PC-3 (cell line): Measurements from ENCODE around the gene PHF2. TPM values are rescaled to one million over a fixed set of nuclear protein-coding genes. Genes with fewer than 3 reads are reported as not detected.

Experiments
- ATAC-seq: fragments of 200-7000 bp; cut with Tn5 transposase; 2 replicates; pipeline ENCODE4 v1.9.1; 2020; ENCODE audit warnings: mild to moderate bottlenecking, moderate library complexity
- BruUV-seq: library from RNA; stranded (reverse); fragments of 400-500 nt; replicated peaks from 2 replicates; lab custom pipeline; 2021; lab: Mats Ljungman, UMichigan
- CTCF ChIA-PET: fragments of 300-600 bp; sonication (Branson Sonifier 250); formaldehyde crosslinking; loops from one replicate; lab custom pipeline; 2022; ENCODE audit warnings: antibody characterized with exemption; lab: Charles Lee
- POLR2A ChIA-PET: fragments of 300-600 bp; sonication (Branson Sonifier 250); formaldehyde crosslinking; loops from one replicate; lab custom pipeline; 2022; ENCODE audit warnings: antibody characterized with exemption; ENCODE audit not compliant: unreplicated experiment; lab: Charles Lee
- DNase-seq: peaks from one replicate; pipeline ENCODE4 v3.0.0-alpha.2; 2015
- H2AFZ ChIP-seq: fragments of 300-600 bp; sonication (generic); 2 replicates; pipeline ENCODE4 v1.6.0; 2016; ENCODE audit warnings: antibody characterized with exemption, low read length
- H3F3A ChIP-seq: fragments of 300-600 bp; sonication (generic); one replicate; pipeline ENCODE4 v1.6.0; 2017; ENCODE audit warnings: antibody characterized with exemption, low read length, control low read depth, mild to moderate bottlenecking; ENCODE audit not compliant: unreplicated experiment
- H3K27ac ChIP-seq: fragments of 300-600 bp; sonication (generic); 2 replicates; pipeline ENCODE4 v1.5.1; 2016; ENCODE audit warnings: mild to moderate bottlenecking, low read length
- H3K27me3 ChIP-seq: fragments of 300-600 bp; sonication (generic); 2 replicates; pipeline ENCODE4 v1.6.1; 2016; ENCODE audit warnings: low read length, mixed read lengths
- H3K36me3 ChIP-seq: fragments of 300-600 bp; sonication (generic); 2 replicates; pipeline ENCODE4 v1.6.1; 2016; ENCODE audit warnings: low read depth, mixed run types, low read length, mixed read lengths
- H3K4me1 ChIP-seq: fragments of 300-600 bp; sonication (generic); 2 replicates; pipeline ENCODE4 v1.5.1; 2016; ENCODE audit warnings: low read length; ENCODE audit not compliant: insufficient read depth
- H3K4me2 ChIP-seq: fragments of 300-600 bp; sonication (generic); 2 replicates; pipeline ENCODE4 v1.6.0; 2016; ENCODE audit warnings: low read length
- H3K4me3 ChIP-seq: fragments of 300-600 bp; sonication (generic); 2 replicates; pipeline ENCODE4 v1.5.1; 2016; ENCODE audit warnings: mild to moderate bottlenecking, low read length, mixed read lengths
- H3K79me2 ChIP-seq: fragments of 300-600 bp; sonication (generic); 2 replicates; pipeline ENCODE4 v1.6.1; 2017; ENCODE audit warnings: low read length, mixed read lengths
- H3K9ac ChIP-seq: fragments of 300-600 bp; sonication (generic); 2 replicates; pipeline ENCODE4 v1.6.0; 2016; ENCODE audit warnings: mild to moderate bottlenecking, low read length
- H3K9me2 ChIP-seq: fragments of 300-600 bp; sonication (generic); replicated peaks from 2 replicates; pipeline ENCODE4 v1.6.1; 2016; ENCODE audit warnings: mixed run types, low read length, mixed read lengths
- H3K9me3 ChIP-seq: fragments of 300-600 bp; sonication (generic); 2 replicates; pipeline ENCODE4 v1.6.1; 2016; ENCODE audit warnings: low read length, mixed read lengths
- H4K20me1 ChIP-seq: fragments of 300-600 bp; sonication (generic); 2 replicates; pipeline ENCODE4 v1.6.1; 2016; ENCODE audit warnings: low read length, mixed read lengths
- CTCF ChIP-seq: fragments of 300-600 bp; sonication (generic); conservative IDR thresholded peaks from 2 replicates; pipeline ENCODE4 v1.5.1; 2017; ENCODE audit warnings: antibody characterized with exemption, low read depth, mild to moderate bottlenecking, low read length
- EZH2 ChIP-seq: fragments of 300-600 bp; sonication (generic); IDR thresholded peaks from one replicate; pipeline ENCODE4 v1.6.1; 2017; ENCODE audit warnings: antibody characterized with exemption, mild to moderate bottlenecking, low read length; ENCODE audit not compliant: unreplicated experiment
- EZH2phosphoT487 ChIP-seq: fragments of 300-600 bp; sonication (generic); IDR thresholded peaks from 2 replicates; pipeline ENCODE4 v1.6.1; 2018; ENCODE audit warnings: mild to moderate bottlenecking, antibody characterized with exemption, low read length, borderline replicate concordance
- intact Hi-C: fragments of 100-400 bp; cut with micrococcal nuclease; formaldehyde crosslinking; loops from 2 replicates; pipeline ENCODE4 v1.9.0; 2023
- total RNA-seq: library from RNA; depleted of rRNA; stranded (reverse); fragments of >200 nt; gene quantifications from 2 replicates; pipeline ENCODE4 v1.2.3, GENCODE V29; 2014

PHF2 gene
- total RNA-seq, 1 experiment from 2014 or later = 10.6 TPM

GRCh38 chr9:93587284-93587650, 10.9 kb downstream of the PHF2 start:
- no peak overlapping the region for H3K9ac ChIP-seq
- H3K79me2 ChIP-seq = peaks cover 36% of the 10 kb centered on the region
- POLR2A ChIA-PET = no interaction called here
- CTCF ChIA-PET = no interaction called here
- no peak overlapping the region for H3K4me2 ChIP-seq
- TF ChIP-seq EZH2phosphoT487 = no peak
- TF ChIP-seq CTCF = no peak
- no peak for TF ChIP-seq EZH2
- intact Hi-C loops = no loop called here
- H3K4me3 ChIP-seq = no peak overlapping the region
- DNase-seq (no peak), ATAC-seq (no peak)
- no peaks in the 10 kb centered on the region for H3K4me1 ChIP-seq
- no peaks in the 10 kb centered on the region for H4K20me1 ChIP-seq
- peaks cover 9% of the 10 kb centered on the region; the same call in 1 of the 2 replicates for H3K36me3 ChIP-seq
- no TSS peak for BruUV-seq
- H3F3A ChIP-seq = no peaks in the 10 kb centered on the region
- H3K9me3 ChIP-seq = 0 out of 2 replicates have a peak, but pooled peaks cover 6% of the 10 kb centered on the region
- H3K9me2 ChIP-seq = no peaks in the 10 kb centered on the region
- no peak overlapping the region for H3K27ac ChIP-seq
- H2AFZ ChIP-seq = no peak overlapping the region
- H3K27me3 ChIP-seq = no peaks in the 10 kb centered on the region

GRCh38 chr9:93587651-93588347, 11.4 kb downstream of the PHF2 start:
- Histone ChIP-seq H3K79me2 (peaks cover 30% of the 10 kb centered on the region), H3K27me3 (no peaks in the 10 kb centered on the region), H3K4me2 (no peak overlapping the region), H3K4me3 (no peak overlapping the region), H3K9me2 (no peaks in the 10 kb centered on the region), H4K20me1 (no peaks in the 10 kb centered on the region), H3K27ac (no peak overlapping the region), H3F3A (no peaks in the 10 kb centered on the region), H3K4me1 (no peaks in the 10 kb centered on the region), H3K9me3 (0 out of 2 replicates have a peak, but pooled peaks cover 6% of the 10 kb centered on the region), H3K36me3 (peaks cover 9% of the 10 kb centered on the region; the same call in 1 of the 2 replicates), H2AFZ (no peak overlapping the region), H3K9ac (no peak overlapping the region)
- intact Hi-C loops = no loop called here
- ChIA-PET CTCF (no interaction called here), POLR2A (no interaction called here)
- DNase-seq = no peak
- TF ChIP-seq CTCF (peak; percentile 21; the same call in 1 of the 2 replicates), EZH2phosphoT487 (no peak), EZH2 (no peak)
- BruUV-seq = no TSS peak
- no peak for ATAC-seq
